ENCODE measurements around the gene PHC2. TPM values are rescaled to one million over a fixed set of nuclear protein-coding genes. Genes with fewer than 3 reads are reported as not detected.
A peak's percentile ranks its signal among the peaks of the same experiment; 100 is the strongest.

Gene PHC2
- total and polyA plus RNA-seq, 2 of the 13 experiments (the other 11 are each of a cell fraction or from before 2014, with no cell fraction given), result 52.5 to 84.9 TPM

GRCh38 chr1:33472269-33472980 is 41.5 kb upstream of the PHC2 start, which contains the start of gene ZSCAN20 (continued):
- no peak for TF ChIP-seq ZNF777 (CRISPR knock-in tag; IDR thresholded peaks at IDR 0.05)
- TF ChIP-seq FOXP1 (IDR thresholded peaks at IDR 0.05), result no peak
- no peak for TF ChIP-seq FOXP1 (CRISPR knock-in tag; IDR thresholded peaks at IDR 0.05)
- TF ChIP-seq, protein P1, sequence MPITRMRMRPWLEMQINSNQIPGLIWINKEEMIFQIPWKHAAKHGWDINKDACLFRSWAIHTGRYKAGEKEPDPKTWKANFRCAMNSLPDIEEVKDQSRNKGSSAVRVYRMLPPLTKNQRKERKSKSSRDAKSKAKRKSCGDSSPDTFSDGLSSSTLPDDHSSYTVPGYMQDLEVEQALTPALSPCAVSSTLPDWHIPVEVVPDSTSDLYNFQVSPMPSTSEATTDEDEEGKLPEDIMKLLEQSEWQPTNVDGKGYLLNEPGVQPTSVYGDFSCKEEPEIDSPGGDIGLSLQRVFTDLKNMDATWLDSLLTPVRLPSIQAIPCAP (CRISPR knock-in tag; IDR thresholded peaks at IDR 0.05; ENCODE audit: low read depth), result no peak
- peak; percentile 38; the same call in 1 of the 2 replicates for TF ChIP-seq GATAD2A (CRISPR knock-in tag; IDR thresholded peaks at IDR 0.05)
- TF ChIP-seq ZNF569 (CRISPR knock-in tag; IDR thresholded peaks at IDR 0.05; ENCODE audit: borderline replicate concordance), result no peak
- TF ChIP-seq MBNL3 (CRISPR knock-in tag; conservative IDR thresholded peaks at IDR 0.05), result no peak
- 0 out of 2 replicates have a peak, but pooled peaks have one; percentile 55 for TF ChIP-seq ZNF251 (CRISPR knock-in tag; IDR thresholded peaks at IDR 0.05)
- no peak for TF ChIP-seq ZNF598 (CRISPR knock-in tag; IDR thresholded peaks at IDR 0.05; ENCODE audit: borderline replicate concordance)
- TF ChIP-seq KAT2B (IDR thresholded peaks at IDR 0.05; ENCODE audit: borderline replicate concordance, low read depth, low read length), result no peak
- TF ChIP-seq, protein P2, sequence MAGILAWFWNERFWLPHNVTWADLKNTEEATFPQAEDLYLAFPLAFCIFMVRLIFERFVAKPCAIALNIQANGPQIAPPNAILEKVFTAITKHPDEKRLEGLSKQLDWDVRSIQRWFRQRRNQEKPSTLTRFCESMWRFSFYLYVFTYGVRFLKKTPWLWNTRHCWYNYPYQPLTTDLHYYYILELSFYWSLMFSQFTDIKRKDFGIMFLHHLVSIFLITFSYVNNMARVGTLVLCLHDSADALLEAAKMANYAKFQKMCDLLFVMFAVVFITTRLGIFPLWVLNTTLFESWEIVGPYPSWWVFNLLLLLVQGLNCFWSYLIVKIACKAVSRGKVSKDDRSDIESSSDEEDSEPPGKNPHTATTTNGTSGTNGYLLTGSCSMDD (CRISPR knock-in tag; IDR thresholded peaks at IDR 0.05), result no peak
- no peak for TF ChIP-seq ASH2L (IDR thresholded peaks at IDR 0.05; ENCODE audit: insufficient read length, low read depth, low read length)
- no peak for TF ChIP-seq ZNF367 (CRISPR knock-in tag; IDR thresholded peaks at IDR 0.05; ENCODE audit: borderline replicate concordance)
- no peak for TF ChIP-seq JDP2 (CRISPR knock-in tag; IDR thresholded peaks at IDR 0.05; ENCODE audit: borderline replicate concordance)
- TF ChIP-seq, protein P3, sequence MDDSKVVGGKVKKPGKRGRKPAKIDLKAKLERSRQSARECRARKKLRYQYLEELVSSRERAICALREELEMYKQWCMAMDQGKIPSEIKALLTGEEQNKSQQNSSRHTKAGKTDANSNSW (CRISPR knock-in tag; IDR thresholded peaks at IDR 0.05; ENCODE audit: borderline replicate concordance), result no peak
- no peak for TF ChIP-seq KLF9 (CRISPR knock-in tag; IDR thresholded peaks at IDR 0.05; ENCODE audit: low read depth)
- TF ChIP-seq DRAP1 (CRISPR knock-in tag; IDR thresholded peaks at IDR 0.05), result peak; percentile 13; the same call in 1 of the 2 replicates
- TF ChIP-seq SIN3A (IDR thresholded peaks at IDR 0.05; ENCODE audit: borderline replicate concordance, low read depth, low read length), result 0 out of 2 replicates have a peak, but pooled peaks have one; percentile 36
- no peak for TF ChIP-seq ZNF20 (CRISPR knock-in tag; IDR thresholded peaks at IDR 0.05)
- TF ChIP-seq TEAD3 (CRISPR knock-in tag; optimal IDR thresholded peaks at IDR 0.05; ENCODE audit: borderline replicate concordance), result peak; percentile 45
- no peak for TF ChIP-seq NFIC (IDR thresholded peaks at IDR 0.05; ENCODE audit: low read length)
- no peak for TF ChIP-seq MEIS2 (CRISPR knock-in tag; IDR thresholded peaks at IDR 0.05)
- TF ChIP-seq GATAD1 (CRISPR knock-in tag; IDR thresholded peaks at IDR 0.05), result peak; percentile 86
- TF ChIP-seq HNRNPH1 (optimal IDR thresholded peaks at IDR 0.05; ENCODE audit: low read depth, low read length), result peak; percentile 61
- no peak for TF ChIP-seq ATAD3A (CRISPR knock-in tag; IDR thresholded peaks at IDR 0.05)
- TF ChIP-seq, protein P4, sequence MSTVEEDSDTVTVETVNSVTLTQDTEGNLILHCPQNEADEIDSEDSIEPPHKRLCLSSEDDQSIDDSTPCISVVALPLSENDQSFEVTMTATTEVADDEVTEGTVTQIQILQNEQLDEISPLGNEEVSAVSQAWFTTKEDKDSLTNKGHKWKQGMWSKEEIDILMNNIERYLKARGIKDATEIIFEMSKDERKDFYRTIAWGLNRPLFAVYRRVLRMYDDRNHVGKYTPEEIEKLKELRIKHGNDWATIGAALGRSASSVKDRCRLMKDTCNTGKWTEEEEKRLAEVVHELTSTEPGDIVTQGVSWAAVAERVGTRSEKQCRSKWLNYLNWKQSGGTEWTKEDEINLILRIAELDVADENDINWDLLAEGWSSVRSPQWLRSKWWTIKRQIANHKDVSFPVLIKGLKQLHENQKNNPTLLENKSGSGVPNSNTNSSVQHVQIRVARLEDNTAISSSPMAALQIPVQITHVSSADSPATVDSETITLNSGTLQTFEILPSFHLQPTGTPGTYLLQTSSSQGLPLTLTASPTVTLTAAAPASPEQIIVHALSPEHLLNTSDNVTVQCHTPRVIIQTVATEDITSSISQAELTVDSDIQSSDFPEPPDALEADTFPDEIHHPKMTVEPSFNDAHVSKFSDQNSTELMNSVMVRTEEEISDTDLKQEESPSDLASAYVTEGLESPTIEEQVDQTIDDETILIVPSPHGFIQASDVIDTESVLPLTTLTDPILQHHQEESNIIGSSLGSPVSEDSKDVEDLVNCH (CRISPR knock-in tag; IDR thresholded peaks at IDR 0.05), result 0 out of 2 replicates have a peak, but pooled peaks have one; percentile 54
- TF ChIP-seq ZNF354B (CRISPR knock-in tag; IDR thresholded peaks at IDR 0.05), result no peak

Data from HepG2 (cell line).